Measurements from ENCODE around the gene CABP4. TPM values are rescaled to one million over a fixed set of nuclear protein-coding genes. Genes with fewer than 3 reads are reported as not detected.
A peak's percentile ranks its signal among the peaks of the same experiment; 100 is the strongest.

CABP4 gene
- total RNA-seq, 1 experiment from 2014 or later, result not detected

GRCh38 chr11:67507864-67508485 lies 52.8 kb downstream of the CABP4 start, which contains the start of gene CDK2AP2:
Gene CDK2AP2, minus strand, starts transcription at chr11:67508162. Its CDS starts 80 bp downstream, at chr11:67508082.
- Mint-ChIP-seq H3K4me1 (peaks cover 27% of the 10 kb centered on the region), H3K9me3 (no peaks in the 10 kb centered on the region), H3K4me3 (peak within 1 kb of the TSS; percentile 83), H3K27me3 (ENCODE audit: low read depth) (peaks cover 23% of the 10 kb centered on the region), H3K36me3 (peaks cover 2% of the 10 kb centered on the region; the same call in 1 of the 2 replicates), H3K27ac (peak within 1 kb of the TSS; percentile 89)
- CTCF ChIA-PET, result no interaction called here
- ATAC-seq, result peak; percentile 84
- POLR2A ChIA-PET, result no interaction called here
- no peak for TF ChIP-seq ATF3 (CRISPR knock-in tag; conservative IDR thresholded peaks at IDR 0.05)
- TF ChIP-seq ZNF219 (CRISPR knock-in tag; IDR thresholded peaks at IDR 0.05; ENCODE audit: borderline replicate concordance), result no peak
- TF ChIP-seq FOXK1 (CRISPR knock-in tag; IDR thresholded peaks at IDR 0.05), result peak; percentile 69
- TF ChIP-seq RORB (CRISPR knock-in tag; IDR thresholded peaks at IDR 0.05), result 0 out of 2 replicates have a peak, but pooled peaks have one; percentile 33
- 0 out of 2 replicates have a peak, but pooled peaks have one; percentile 51 for TF ChIP-seq MYBL2 (CRISPR knock-in tag; IDR thresholded peaks at IDR 0.05)
- TF ChIP-seq GTF2I (CRISPR knock-in tag; conservative IDR thresholded peaks at IDR 0.05), result peak; percentile 100
- TF ChIP-seq FOXP1 (CRISPR knock-in tag; IDR thresholded peaks at IDR 0.05; ENCODE audit: borderline replicate concordance), result no peak
- peak; percentile 60; the same call in 1 of the 2 replicates for TF ChIP-seq HMGXB4 (CRISPR knock-in tag; IDR thresholded peaks at IDR 0.05)
- 0 out of 2 replicates have a peak, but pooled peaks have one; percentile 12 for TF ChIP-seq SMAD4 (CRISPR knock-in tag; IDR thresholded peaks at IDR 0.05)
- TF ChIP-seq NFYB (CRISPR knock-in tag; conservative IDR thresholded peaks at IDR 0.05; ENCODE audit: low read depth), result peak; percentile 99
- peak; percentile 48; the same call in 1 of the 2 replicates for TF ChIP-seq SP1 (CRISPR knock-in tag; conservative IDR thresholded peaks at IDR 0.05)
- 0 out of 2 replicates have a peak, but pooled peaks have one; percentile 19 for TF ChIP-seq CBFB (CRISPR knock-in tag; IDR thresholded peaks at IDR 0.05; ENCODE audit: low read depth)
- TF ChIP-seq MAX (CRISPR knock-in tag; IDR thresholded peaks at IDR 0.05), result peak; percentile 24; the same call in 1 of the 2 replicates
- TF ChIP-seq STAT6 (CRISPR knock-in tag; conservative IDR thresholded peaks at IDR 0.05; ENCODE audit: low read depth), result no peak
- peak; percentile 71 for TF ChIP-seq ZNF423 (CRISPR knock-in tag; IDR thresholded peaks at IDR 0.05)
- no peak; the same call in 1 of the 2 replicates for TF ChIP-seq GABPB1 (CRISPR knock-in tag; IDR thresholded peaks at IDR 0.05)
- TF ChIP-seq ZNF121 (CRISPR knock-in tag; IDR thresholded peaks at IDR 0.05), result no peak
- TF ChIP-seq E2F4 (CRISPR knock-in tag; IDR thresholded peaks at IDR 0.05; ENCODE audit: borderline replicate concordance, low read depth), result no peak
- TF ChIP-seq NR3C1 (CRISPR knock-in tag; conservative IDR thresholded peaks at IDR 0.05; ENCODE audit: low read depth), result no peak
- DNase-seq (ENCODE audit: low spot score), result peak; percentile 100
